Lung (tissue), 12 donors: ENCODE data around the gene ATP8B4. TPM values are rescaled to one million over a fixed set of nuclear protein-coding genes. Genes with fewer than 3 reads are reported as not detected.

ENCODE experiments used
- ATAC-seq: fragments of 200-7000 bp; cut with Tn5 transposase; one replicate; pipeline ENCODE4 v1.9.1; 2020; ENCODE audit warnings: moderate number of reproducible peaks; ENCODE audit not compliant: insufficient read depth, low FRiP score
- DNase-seq, 3 donors: peaks; one replicate each; pipeline ENCODE4 v3.0.0-alpha.2; 2013 to 2017
- H3K27ac ChIP-seq, 2 donors: one replicate each; pipeline ENCODE4 v1.5.1; 2013; ENCODE audit warnings: mild to moderate bottlenecking in 2 of 2, moderate library complexity in 2 of 2, control low read depth in 1 of 2, inconsistent platforms in 1 of 2, low read depth in 1 of 2, low read length in 1 of 2
- H3K27me3 ChIP-seq, 3 donors: one replicate each; pipeline ENCODE4 v1.5.1; 2013; ENCODE audit warnings: low read length in 2 of 3; ENCODE audit not compliant: control insufficient read depth in 3 of 3, insufficient read depth in 3 of 3
- H3K36me3 ChIP-seq, 4 donors: one replicate each; pipeline ENCODE4 v1.5.1; 2013; ENCODE audit warnings: low read length in 4 of 4, mild to moderate bottlenecking in 1 of 4, moderate library complexity in 1 of 4; ENCODE audit not compliant: control insufficient read depth in 4 of 4, insufficient read depth in 4 of 4
- H3K4me1 ChIP-seq, 5 donors: one replicate each; pipeline ENCODE4 v1.5.1; 2013; ENCODE audit warnings: low read length in 5 of 5, mild to moderate bottlenecking in 2 of 5, moderate library complexity in 1 of 5; ENCODE audit not compliant: control insufficient read depth in 5 of 5, insufficient read depth in 5 of 5
- H3K4me3 ChIP-seq: one replicate; pipeline ENCODE4 v1.5.1; 2013; ENCODE audit warnings: mild to moderate bottlenecking, control low read depth, moderate library complexity
- H3K9ac ChIP-seq, 2 donors: one replicate each; pipeline ENCODE4 v1.5.1; 2013; ENCODE audit warnings: low read length in 2 of 2, control low read depth in 1 of 2; ENCODE audit not compliant: insufficient read depth in 1 of 2
- H3K9me3 ChIP-seq, 4 donors: one replicate each; pipeline ENCODE4 v1.5.1; 2013; ENCODE audit warnings: low read length in 3 of 4, mild to moderate bottlenecking in 1 of 4, moderate library complexity in 1 of 4; ENCODE audit not compliant: control insufficient read depth in 4 of 4, insufficient read depth in 3 of 4
- WGBS, 2 donors: extraction: QIAGEN DNeasy Blood & Tissue Kit; methylation state at CpG; one replicate each; pipeline ENCODE4 v1.1.7; 2013; 5-methylcytosine and 5-hydroxymethylcytosine counted together
- polyA plus RNA-seq, 2 donors: library from polyadenylated mRNA; stranded (reverse); fragments of 200-250 nt; gene quantifications; one replicate each; pipeline ENCODE4 v1.2.1, GENCODE V29; 2013
- total RNA-seq, 2 donors: library from RNA; depleted of rRNA in 1 of 2; stranded (reverse); fragments of >200 nt in 1 of 2; gene quantifications; one replicate each; pipeline ENCODE4 v1.2.1, GENCODE V29; 2014 to 2021
- TF ChIP-seq, protein P1 (sequence below): IDR thresholded peaks from 2 replicates; pipeline ENCODE4 v1.5.1; 2012; ENCODE audit warnings: mild to moderate bottlenecking; ENCODE audit errors: control extremely low read depth, extremely low read depth
- donor health status: control.
- donor health status: control.
- donor health status: Bipolar disorder and iron deficiency.
- donor health status: healthy.
- donor health status: DM: yes; HTN: yes; CAD: no.

The ATP8B4 gene
- total and polyA plus RNA-seq, 4 donors: 1.6 to 23.1 (median 3.3) TPM

DNA sequence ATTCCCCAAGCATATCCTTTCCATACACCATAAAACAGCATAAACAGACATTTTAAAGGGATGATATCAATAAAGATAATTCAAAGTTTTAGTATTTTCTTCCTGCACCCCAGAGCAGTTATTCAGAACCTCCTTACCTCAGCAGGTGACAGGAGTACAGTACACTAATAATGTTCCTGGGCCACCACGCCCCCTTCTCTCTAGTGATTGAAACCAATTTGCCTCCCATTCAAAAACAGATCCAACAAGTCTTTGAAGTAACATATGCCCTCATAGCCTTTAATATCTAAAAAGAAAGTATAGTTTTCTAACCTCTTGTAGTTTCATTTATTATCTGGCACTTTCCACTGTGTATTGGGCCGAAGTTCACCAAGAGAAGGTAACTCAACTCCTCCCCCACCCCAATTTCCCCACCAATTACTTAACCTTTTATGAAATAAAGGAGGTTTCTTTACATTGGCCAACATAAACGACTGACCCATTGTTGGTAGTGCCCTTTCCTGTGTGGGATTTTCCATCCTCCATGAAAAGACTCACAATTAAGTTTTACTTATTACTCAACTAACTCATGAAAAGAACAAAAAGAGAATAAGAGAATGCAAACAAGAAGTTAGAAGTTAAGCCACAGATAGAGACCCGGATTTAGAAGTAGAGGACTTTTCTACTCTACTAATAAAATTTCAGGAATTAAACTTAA lies 5.0 kb upstream of the ATP8B4 start:
- Histone ChIP-seq H3K9ac (no peak overlapping the region), H3K9me3 (peaks cover 0 to 3% (median under 1%) of the 10 kb centered on the region in 4 donors), H3K27me3 (no peaks in the 10 kb centered on the region), H3K4me1 (no peaks in the 10 kb centered on the region), H3K4me3 (no peak overlapping the region), H3K27ac (no peak overlapping the region), H3K36me3 (no peaks in the 10 kb centered on the region)
- WGBS, 2 donors: 56 to 73% methylated on average over 4 of the region's 4 CpGs
- no peak for ATAC-seq
- DNase-seq: no peak
- TF ChIP-seq, protein P1, sequence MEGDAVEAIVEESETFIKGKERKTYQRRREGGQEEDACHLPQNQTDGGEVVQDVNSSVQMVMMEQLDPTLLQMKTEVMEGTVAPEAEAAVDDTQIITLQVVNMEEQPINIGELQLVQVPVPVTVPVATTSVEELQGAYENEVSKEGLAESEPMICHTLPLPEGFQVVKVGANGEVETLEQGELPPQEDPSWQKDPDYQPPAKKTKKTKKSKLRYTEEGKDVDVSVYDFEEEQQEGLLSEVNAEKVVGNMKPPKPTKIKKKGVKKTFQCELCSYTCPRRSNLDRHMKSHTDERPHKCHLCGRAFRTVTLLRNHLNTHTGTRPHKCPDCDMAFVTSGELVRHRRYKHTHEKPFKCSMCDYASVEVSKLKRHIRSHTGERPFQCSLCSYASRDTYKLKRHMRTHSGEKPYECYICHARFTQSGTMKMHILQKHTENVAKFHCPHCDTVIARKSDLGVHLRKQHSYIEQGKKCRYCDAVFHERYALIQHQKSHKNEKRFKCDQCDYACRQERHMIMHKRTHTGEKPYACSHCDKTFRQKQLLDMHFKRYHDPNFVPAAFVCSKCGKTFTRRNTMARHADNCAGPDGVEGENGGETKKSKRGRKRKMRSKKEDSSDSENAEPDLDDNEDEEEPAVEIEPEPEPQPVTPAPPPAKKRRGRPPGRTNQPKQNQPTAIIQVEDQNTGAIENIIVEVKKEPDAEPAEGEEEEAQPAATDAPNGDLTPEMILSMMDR: no peak

DNA sequence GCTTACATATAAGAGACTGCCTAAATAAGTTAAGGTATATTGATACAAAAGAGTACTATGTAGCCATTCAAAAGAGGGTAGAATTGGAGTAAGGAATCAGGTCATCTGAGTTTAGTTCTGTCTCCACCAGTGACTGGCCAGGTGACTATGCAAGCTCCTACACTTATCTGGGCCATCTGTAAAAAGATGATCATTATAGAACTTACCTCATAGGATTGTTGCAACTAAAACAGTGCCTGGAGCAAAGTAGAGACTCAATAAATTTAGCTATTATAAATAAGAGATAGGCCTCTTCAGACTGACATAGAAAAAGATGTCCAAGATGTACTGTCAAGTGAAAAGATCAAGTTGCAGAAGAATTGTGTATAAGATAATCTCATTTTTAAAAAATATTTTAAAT lies 1.7 kb upstream of the ATP8B4 start:
- H3K36me3 ChIP-seq: no peaks in the 10 kb centered on the region
- H3K4me1 ChIP-seq: no peaks in the 10 kb centered on the region
- TF ChIP-seq, protein P1: no peak
- no peaks in the 10 kb centered on the region for H3K27me3 ChIP-seq
- peaks cover 0 to 2% (median 0%) of the 10 kb centered on the region in 4 donors for H3K9me3 ChIP-seq
- no peak overlapping the region for H3K9ac ChIP-seq
- no peak overlapping the region for H3K4me3 ChIP-seq
- DNase-seq: no peak
- no peak overlapping the region for H3K27ac ChIP-seq
- no peak for ATAC-seq

DNA sequence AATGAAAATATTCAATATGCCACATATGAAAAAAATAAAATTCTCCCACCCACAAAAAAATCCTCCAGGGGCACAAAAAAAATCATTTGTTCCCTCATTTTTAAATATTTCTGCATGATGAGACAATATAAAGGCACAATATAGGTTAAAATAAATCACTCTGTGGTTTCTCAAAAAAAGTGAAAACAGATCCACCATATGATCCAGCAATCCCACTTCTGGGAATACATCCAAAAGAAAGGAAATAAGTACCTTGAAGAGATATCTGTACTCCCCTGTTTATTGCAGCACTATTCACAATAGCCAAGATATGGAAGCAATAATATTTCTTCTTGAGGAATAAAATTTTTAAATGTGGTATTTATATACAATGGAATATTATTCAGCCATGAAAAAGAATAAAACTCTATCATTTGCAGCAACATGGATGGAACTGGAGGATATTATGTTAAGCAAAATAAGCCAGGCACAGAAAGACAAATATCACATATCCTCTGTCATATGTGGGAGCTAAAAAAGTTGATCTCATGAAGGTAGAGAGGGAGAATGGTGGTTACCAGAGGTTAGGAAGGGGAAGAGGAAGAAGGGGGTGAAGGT lies 1.5 kb downstream of the ATP8B4 start:
- Histone ChIP-seq H3K27me3 (peaks cover 0 to 4% (median 0%) of the 10 kb centered on the region in 3 donors), H3K9ac (no peak overlapping the region), H3K27ac (no peak overlapping the region), H3K4me3 (no peak overlapping the region), H3K9me3 (no peaks in the 10 kb centered on the region), H3K36me3 (no peaks in the 10 kb centered on the region), H3K4me1 (no peaks in the 10 kb centered on the region)
- DNase-seq: no peak
- TF ChIP-seq, protein P1: no peak
- no peak for ATAC-seq
